Epithelial cell of proximal tubule (primary cell): ENCODE data around the gene PLD1. TPM values are rescaled to one million over a fixed set of nuclear protein-coding genes. Genes with fewer than 3 reads are reported as not detected.

ENCODE experiments used
- DNase-seq: peaks from one replicate; pipeline ENCODE4 v3.0.0-alpha.2; 2011; ENCODE audit warnings: low read depth
- H3K4me3 ChIP-seq: 2 replicates; pipeline ENCODE4 v1.5.1; 2011; ENCODE audit warnings: low read depth, mild to moderate bottlenecking, low read length
- CTCF ChIP-seq: conservative IDR thresholded peaks from 2 replicates; pipeline ENCODE4 v1.5.1; 2012; ENCODE audit warnings: low read depth, mild to moderate bottlenecking, low read length
- total RNA-seq: library from RNA; depleted of rRNA; stranded (reverse); fragments of >200 nt; gene quantifications from 2 replicates; pipeline ENCODE4 v1.2.3, GENCODE V29; 2015

Gene PLD1
- total RNA-seq, 1 donor from 2014 or later, result 5.1 TPM

GRCh38 chr3:171676601-171677175 lies 133.6 kb downstream of the PLD1 start:
- DNase-seq, result peak; percentile 22
- H3K4me3 ChIP-seq, result no peak overlapping the region
- TF ChIP-seq CTCF, result no peak

GRCh38 chr3:171673951-171674350 lies 136.3 kb downstream of the PLD1 start:
- no peak for TF ChIP-seq CTCF
- no peak overlapping the region for H3K4me3 ChIP-seq
- no peak for DNase-seq

GRCh38 chr3:171672538-171672937 lies 137.7 kb downstream of the PLD1 start:
- H3K4me3 ChIP-seq, result no peak overlapping the region
- TF ChIP-seq CTCF, result no peak
- no peak for DNase-seq

GRCh38 chr3:171672124-171672523 lies 138.2 kb downstream of the PLD1 start:
- no peak overlapping the region for H3K4me3 ChIP-seq
- no peak for DNase-seq
- TF ChIP-seq CTCF, result no peak

- no peak for DNase-seq
- H3K4me3 ChIP-seq, result no peak overlapping the region
- no peak for TF ChIP-seq CTCF
Observed at GRCh38 chr3:171671709-171672108, 138.6 kb downstream of the PLD1 start.

GRCh38 chr3:171666516-171666915 lies 143.8 kb downstream of the PLD1 start:
- TF ChIP-seq CTCF, result no peak
- no peak overlapping the region for H3K4me3 ChIP-seq

GRCh38 chr3:171663805-171664204 lies 146.5 kb downstream of the PLD1 start:
- no peak for DNase-seq
- TF ChIP-seq CTCF, result no peak

More at GRCh38 chr3:171666516-171666915, 143.8 kb downstream of the PLD1 start:
- no peak for DNase-seq

More at GRCh38 chr3:171663805-171664204, 146.5 kb downstream of the PLD1 start:
- no peak overlapping the region for H3K4me3 ChIP-seq
